SK-N-DZ (cell line): ENCODE data around the gene RPL27.
"Not testable (repeated sequence)": the region's sequence is repeated elsewhere in the genome, so short reads cannot be mapped to it uniquely, and the experiment has no call there.

ENCODE experiments used
- DNase-seq: peaks from one replicate; pipeline ENCODE4 v3.0.0-alpha.2; 2015; ENCODE audit warnings: low spot score

Gene RPL27

GRCh38 chr17:42992872-42993271 lies 5.3 kb upstream of the RPL27 start:
- no peak for DNase-seq

- not testable (repeated sequence) for DNase-seq
These were observed 4.3 kb upstream of the RPL27 start for GRCh38 chr17:42993913-42994312.

- no peak for DNase-seq
These were observed 732 bp upstream of the RPL27 start for GRCh38 chr17:42997390-42997983.

GRCh38 chr17:42999003-42999525 lies 845 bp downstream of the RPL27 start:
- no peak for DNase-seq

GRCh38 chr17:43000894-43001293 lies 2.7 kb downstream of the RPL27 start:
- not testable (repeated sequence) for DNase-seq

GRCh38 chr17:43003542-43004172 lies 5.4 kb downstream of the RPL27 start:
- DNase-seq: no peak

- no peak for DNase-seq
These were observed 8.7 kb downstream of the RPL27 start, which contains the start of gene IFI35 for GRCh38 chr17:43006639-43007551. Gene IFI35 (plus strand): TSS chr17:43006784. CDS start chr17:43006948, 164 bp downstream.

- DNase-seq: no peak
These were observed 12.6 kb downstream of the RPL27 start for GRCh38 chr17:43010667-43011308.

GRCh38 chr17:43011728-43012472 lies 13.7 kb downstream of the RPL27 start:
- DNase-seq: no peak

GRCh38 chr17:43013296-43013695 lies 15.1 kb downstream of the RPL27 start:
- no peak for DNase-seq

GRCh38 chr17:43014020-43014648 lies 15.9 kb downstream of the RPL27 start:
- DNase-seq: no peak

- DNase-seq: no peak
These were observed 16.7 kb downstream of the RPL27 start for GRCh38 chr17:43014649-43015542.

- DNase-seq: no peak
These were observed 17.4 kb downstream of the RPL27 start for GRCh38 chr17:43015579-43015978.

- DNase-seq: no peak
These were observed 18.0 kb downstream of the RPL27 start for GRCh38 chr17:43016216-43016615.

- peak; percentile 89 for DNase-seq
These were observed 20.0 kb downstream of the RPL27 start for GRCh38 chr17:43018008-43018853.

- DNase-seq: no peak
These were observed 20.7 kb downstream of the RPL27 start for GRCh38 chr17:43018932-43019331.

GRCh38 chr17:43019418-43019817 lies 21.2 kb downstream of the RPL27 start:
- DNase-seq: no peak

- no peak for DNase-seq
These were observed 21.9 kb downstream of the RPL27 start for GRCh38 chr17:43020030-43020621.
